IMR-90 (cell line): Measurements from ENCODE around the gene RLF. TPM values are rescaled to one million over a fixed set of nuclear protein-coding genes. Genes with fewer than 3 reads are reported as not detected.

Source experiments
- ATAC-seq: fragments of 200-7000 bp; cut with Tn5 transposase; 2 replicates; pipeline ENCODE4 v1.9.1; 2020; ENCODE audit warnings: low read depth, mild to moderate bottlenecking, moderate library complexity
- BruUV-seq: library from RNA; stranded (reverse); fragments of 400-500 nt; replicated peaks from 2 replicates; lab custom pipeline; 2021; lab: Mats Ljungman, UMichigan
- CTCF ChIA-PET: fragments of 300-600 bp; formaldehyde crosslinking; extraction: SDS; loops from one replicate; lab custom pipeline; 2021; ENCODE audit warnings: antibody characterized with exemption; lab: Yijun Ruan, JAX
- POLR2A ChIA-PET: fragments of 300-600 bp; sonication (Branson Sonifier 250); formaldehyde crosslinking; loops from one replicate; lab custom pipeline; 2022; ENCODE audit warnings: antibody characterized with exemption; ENCODE audit not compliant: unreplicated experiment; lab: Charles Lee
- DNase-seq: peaks from one replicate; pipeline ENCODE4 v3.0.0; 2013
- H2AFZ ChIP-seq: replicated peaks from 2 replicates; pipeline ENCODE3; 2013; ENCODE audit warnings: low read length, mild to moderate bottlenecking; ENCODE audit not compliant: poor library complexity
- H2AK5ac ChIP-seq: 2 replicates; pipeline ENCODE4 v1.6.1; 2013; ENCODE audit warnings: low read depth, low read length, inconsistent platforms
- H2AK9ac ChIP-seq: replicated peaks from 2 replicates; pipeline ENCODE3; 2013; ENCODE audit warnings: mild to moderate bottlenecking, low read depth, low read length, moderate library complexity; ENCODE audit not compliant: poor library complexity
- H2BK120ac ChIP-seq: 2 replicates; pipeline ENCODE4 v1.6.1; 2013; ENCODE audit warnings: low read depth, low read length, inconsistent platforms
- H2BK15ac ChIP-seq: 3 replicates; pipeline ENCODE4 v1.6.1; 2013; ENCODE audit warnings: low read depth, low read length, inconsistent platforms
- H2BK20ac ChIP-seq: 2 replicates; pipeline ENCODE4 v1.6.1; 2013; ENCODE audit warnings: low read depth, mild to moderate bottlenecking, inconsistent platforms, low read length, moderate library complexity
- H2BK5ac ChIP-seq: 2 replicates; pipeline ENCODE4 v1.6.1; 2013; ENCODE audit warnings: mild to moderate bottlenecking, low read depth, low read length, inconsistent platforms; ENCODE audit not compliant: poor library complexity, severe bottlenecking
- H3K14ac ChIP-seq: replicated peaks from 2 replicates; pipeline ENCODE4 v1.6.1; 2013; ENCODE audit warnings: low read depth, low read length, inconsistent platforms
- H3K18ac ChIP-seq: 2 replicates; pipeline ENCODE4 v1.6.1; 2013; ENCODE audit warnings: low read depth, low read length, control low read depth
- H3K23ac ChIP-seq: 2 replicates; pipeline ENCODE4 v1.6.1; 2013; ENCODE audit warnings: low read depth, low read length, inconsistent platforms
- H3K27ac ChIP-seq: 2 replicates; pipeline ENCODE4 v1.5.1; 2013; ENCODE audit warnings: mild to moderate bottlenecking, control low read depth, low read length; ENCODE audit not compliant: insufficient read depth
- H3K27me3 ChIP-seq: 2 replicates; pipeline ENCODE4 v1.6.1; 2013; ENCODE audit warnings: low read length; ENCODE audit not compliant: control insufficient read depth, insufficient read depth
- H3K36me3 ChIP-seq: 2 replicates; pipeline ENCODE4 v1.6.1; 2013; ENCODE audit warnings: low read length, mixed read lengths; ENCODE audit not compliant: control insufficient read depth, insufficient read depth
- H3K4ac ChIP-seq: 2 replicates; pipeline ENCODE4 v1.6.1; 2013; ENCODE audit warnings: low read depth, low read length, inconsistent platforms
- H3K4me1 ChIP-seq: 2 replicates; pipeline ENCODE4 v1.6.1; 2013; ENCODE audit warnings: low read length, mixed read lengths; ENCODE audit not compliant: control insufficient read depth, insufficient read depth
- H3K4me2 ChIP-seq: 2 replicates; pipeline ENCODE4 v1.6.1; 2013; ENCODE audit warnings: low read depth, mild to moderate bottlenecking, control low read depth, low read length, moderate library complexity
- H3K4me3 ChIP-seq: 2 replicates; pipeline ENCODE4 v1.5.1; 2013; ENCODE audit warnings: low read depth, mild to moderate bottlenecking, control low read depth, low read length, moderate library complexity; ENCODE audit not compliant: insufficient read depth
- H3K56ac ChIP-seq: 2 replicates; pipeline ENCODE4 v1.6.1; 2013; ENCODE audit warnings: low read length, inconsistent platforms; ENCODE audit not compliant: insufficient read depth; ENCODE audit errors: extremely low read depth
- H3K79me1 ChIP-seq, 2 experiments: 2 replicates each; pipeline ENCODE4 v1.6.1; 2013; ENCODE audit warnings: low read length in 2 of 2, inconsistent platforms in 1 of 2, low read depth in 1 of 2
- H3K9ac ChIP-seq: 2 replicates; pipeline ENCODE4 v1.6.1; 2013; ENCODE audit warnings: low read depth, low read length, control low read depth
- H3K9me1 ChIP-seq: 2 replicates; pipeline ENCODE4 v1.6.1; 2013; ENCODE audit warnings: low read length, inconsistent platforms; ENCODE audit not compliant: insufficient read depth
- H3K9me3 ChIP-seq: 2 replicates; pipeline ENCODE4 v1.6.1; 2013; ENCODE audit warnings: low read length; ENCODE audit not compliant: control insufficient read depth, insufficient read depth
- H4K20me1 ChIP-seq: 2 replicates; pipeline ENCODE4 v1.6.1; 2013; ENCODE audit warnings: low read length, inconsistent platforms; ENCODE audit not compliant: insufficient read depth
- H4K5ac ChIP-seq: 2 replicates; pipeline ENCODE4 v1.6.1; 2013; ENCODE audit warnings: mild to moderate bottlenecking, low read depth, low read length, control low read depth
- H4K8ac ChIP-seq, 2 experiments: 2 replicates each; pipeline ENCODE4 v1.6.1; 2013; ENCODE audit warnings: low read depth in 2 of 2, low read length in 2 of 2, control low read depth in 1 of 2, inconsistent platforms in 1 of 2
- H4K91ac ChIP-seq: 2 replicates; pipeline ENCODE4 v1.6.1; 2013; ENCODE audit warnings: low read depth, low read length, inconsistent platforms; ENCODE audit not compliant: insufficient read depth
- CEBPB ChIP-seq: IDR thresholded peaks from 2 replicates; pipeline ENCODE4 v1.6.1; 2012; ENCODE audit warnings: low read depth, low read length, improper control_type of control experiment
- CHD1 ChIP-seq: IDR thresholded peaks from 2 replicates; pipeline ENCODE4 v1.6.1; 2012; ENCODE audit warnings: low read depth, low read length, improper control_type of control experiment
- MAFK ChIP-seq: IDR thresholded peaks from 2 replicates; pipeline ENCODE4 v1.6.1; 2012; ENCODE audit warnings: low read depth, low read length, improper control_type of control experiment
- MAZ ChIP-seq: IDR thresholded peaks from 2 replicates; pipeline ENCODE4 v1.6.1; 2012; ENCODE audit warnings: low read depth, mild to moderate bottlenecking, low read length, improper control_type of control experiment, moderate library complexity, borderline replicate concordance
- MXI1 ChIP-seq: IDR thresholded peaks from 2 replicates; pipeline ENCODE4 v1.6.1; 2012; ENCODE audit warnings: low read depth, mild to moderate bottlenecking, low read length, moderate library complexity, borderline replicate concordance
- RAD21 ChIP-seq: IDR thresholded peaks from 2 replicates; pipeline ENCODE4 v1.6.1; 2012; ENCODE audit warnings: low read length, improper control_type of control experiment
- SMC3 ChIP-seq: fragments of 150-350 bp; IDR thresholded peaks from 2 replicates; pipeline ENCODE4 v1.6.1; 2016; ENCODE audit warnings: low read depth, mild to moderate bottlenecking, antibody characterized with exemption, low read length, moderate library complexity
- WGBS, 2 experiments: methylation state at CpG; one replicate each; pipeline versions ENCODE4 v1.1.5 to v1.1.7; 2013; ENCODE audit warnings: missing lambda C conversion rate in 2 of 2; ENCODE audit not compliant: insufficient read length in 1 of 2; ENCODE audit errors: extremely low coverage in 2 of 2; 5-methylcytosine and 5-hydroxymethylcytosine counted together
- dilution Hi-C: fragments of 300-500 bp; cut with HindIII; formaldehyde crosslinking; loops from one replicate; pipeline ENCODE4 v1.14.3; 2018; ENCODE audit warnings: low sequenced_read_pairs; ENCODE audit not compliant: unreplicated experiment
- in situ Hi-C: fragments of 300-500 bp; cut with MboI; formaldehyde crosslinking; loops from 3 replicates; pipeline ENCODE4 v1.14.3; 2019; ENCODE audit warnings: low sequenced_read_pairs, inconsistent platforms, mixed read lengths
- intact Hi-C: fragments of 100-400 bp; cut with micrococcal nuclease; formaldehyde crosslinking; loops from 2 replicates; pipeline ENCODE4 v1.10.0; 2022
- polyA plus RNA-seq, 3 experiments: library from polyadenylated mRNA; depleted of rRNA; stranded (reverse); fragments of >200 nt; gene quantifications; 2 replicates each; pipeline ENCODE4 v1.2.3, GENCODE V29; 2012; ENCODE audit warnings: low replicate concordance in 1 of 3
- total RNA-seq: library from RNA; depleted of rRNA; stranded (reverse); fragments of >200 nt; gene quantifications from 2 replicates; pipeline ENCODE4 v1.2.3, GENCODE V29; 2012
- TF ChIP-seq, protein P1 (sequence below): fragments of 150-350 bp; IDR thresholded peaks from 2 replicates; pipeline ENCODE4 v1.6.1; 2016; ENCODE audit warnings: low read depth, mild to moderate bottlenecking, low read length, moderate library complexity, borderline replicate concordance
- TF ChIP-seq, protein P2 (sequence below): conservative IDR thresholded peaks from 2 replicates; pipeline ENCODE4 v1.5.1; 2012; ENCODE audit warnings: mild to moderate bottlenecking, low read depth, low read length, improper control_type of control experiment

Gene RLF
- total and polyA plus RNA-seq, 2 of the 4 experiments (the other 2 are of a cell fraction): 4.4 to 29.8 TPM

DNA sequence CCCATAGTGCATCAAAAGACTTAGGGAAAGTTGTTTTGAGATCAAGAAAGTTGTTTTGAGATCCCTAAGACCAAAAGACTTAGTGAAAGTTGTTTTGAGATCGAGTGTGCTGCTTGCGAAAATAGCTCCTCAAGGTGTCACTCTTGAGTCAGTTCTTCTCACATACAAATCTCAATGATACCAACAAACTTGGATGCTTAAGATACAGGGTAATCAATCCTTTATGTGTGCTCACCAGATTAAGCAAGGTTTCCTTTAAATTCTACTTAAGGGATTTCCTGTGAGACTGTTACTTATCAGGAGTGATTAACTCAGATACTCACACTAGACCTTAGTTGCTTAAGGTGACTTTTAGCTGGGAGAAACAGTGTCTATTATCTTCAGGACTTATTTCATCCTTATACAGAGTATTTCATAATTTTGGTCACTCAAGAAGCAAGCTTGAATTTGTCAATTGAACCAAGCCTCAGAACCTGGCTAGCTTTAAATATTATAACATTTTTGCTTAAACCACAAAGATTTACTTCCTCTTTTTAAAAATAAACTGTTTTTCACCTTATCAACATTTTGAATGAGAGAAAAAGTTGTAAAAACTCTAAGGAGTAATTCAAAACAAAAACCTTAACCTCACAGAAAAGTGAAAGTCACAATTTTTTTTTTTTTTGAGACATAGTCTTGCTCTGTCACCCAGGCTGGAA, 8.0 kb upstream of the RLF start:
- Histone ChIP-seq H2BK120ac (no peak overlapping the region), H2AK9ac (no peak overlapping the region), H3K79me1 (no peaks in the 10 kb centered on the region), H3K4me1 (no peaks in the 10 kb centered on the region), H4K91ac (no peak overlapping the region), H3K23ac (no peak overlapping the region), H2AFZ (no peak overlapping the region), H2BK15ac (no peak overlapping the region), H2AK5ac (no peak overlapping the region), H3K14ac (no peak overlapping the region), H2BK20ac (no peak overlapping the region), H4K8ac (no peak overlapping the region), H2BK5ac (no peak overlapping the region), H3K56ac (0 out of 2 replicates have a peak overlapping the region, but pooled peaks have one; percentile 14), H3K9me3 (no peaks in the 10 kb centered on the region), H3K27me3 (peaks cover 14% of the 10 kb centered on the region), H3K4me2 (peak overlapping the region; percentile 86; the same call in 1 of the 2 replicates), H3K36me3 (no peaks in the 10 kb centered on the region), H4K5ac (no peak overlapping the region), H3K4me3 (no peak overlapping the region), H3K27ac (no peak overlapping the region), H4K20me1 (no peaks in the 10 kb centered on the region), H3K18ac (no peak overlapping the region), H3K4ac (no peak overlapping the region), H3K9me1 (no peaks in the 10 kb centered on the region), H3K9ac (no peak overlapping the region; the same call in 1 of the 2 replicates)
- DNase-seq: peak; percentile 77
- TF ChIP-seq MAZ (no peak), RAD21 (peak; percentile 74), SMC3 (peak; percentile 77), CHD1 (no peak), MXI1 (no peak), CEBPB (no peak), MAFK (no peak)
- TF ChIP-seq, protein P1, sequence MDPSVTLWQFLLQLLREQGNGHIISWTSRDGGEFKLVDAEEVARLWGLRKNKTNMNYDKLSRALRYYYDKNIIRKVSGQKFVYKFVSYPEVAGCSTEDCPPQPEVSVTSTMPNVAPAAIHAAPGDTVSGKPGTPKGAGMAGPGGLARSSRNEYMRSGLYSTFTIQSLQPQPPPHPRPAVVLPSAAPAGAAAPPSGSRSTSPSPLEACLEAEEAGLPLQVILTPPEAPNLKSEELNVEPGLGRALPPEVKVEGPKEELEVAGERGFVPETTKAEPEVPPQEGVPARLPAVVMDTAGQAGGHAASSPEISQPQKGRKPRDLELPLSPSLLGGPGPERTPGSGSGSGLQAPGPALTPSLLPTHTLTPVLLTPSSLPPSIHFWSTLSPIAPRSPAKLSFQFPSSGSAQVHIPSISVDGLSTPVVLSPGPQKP: no peak
- TF ChIP-seq, protein P2, sequence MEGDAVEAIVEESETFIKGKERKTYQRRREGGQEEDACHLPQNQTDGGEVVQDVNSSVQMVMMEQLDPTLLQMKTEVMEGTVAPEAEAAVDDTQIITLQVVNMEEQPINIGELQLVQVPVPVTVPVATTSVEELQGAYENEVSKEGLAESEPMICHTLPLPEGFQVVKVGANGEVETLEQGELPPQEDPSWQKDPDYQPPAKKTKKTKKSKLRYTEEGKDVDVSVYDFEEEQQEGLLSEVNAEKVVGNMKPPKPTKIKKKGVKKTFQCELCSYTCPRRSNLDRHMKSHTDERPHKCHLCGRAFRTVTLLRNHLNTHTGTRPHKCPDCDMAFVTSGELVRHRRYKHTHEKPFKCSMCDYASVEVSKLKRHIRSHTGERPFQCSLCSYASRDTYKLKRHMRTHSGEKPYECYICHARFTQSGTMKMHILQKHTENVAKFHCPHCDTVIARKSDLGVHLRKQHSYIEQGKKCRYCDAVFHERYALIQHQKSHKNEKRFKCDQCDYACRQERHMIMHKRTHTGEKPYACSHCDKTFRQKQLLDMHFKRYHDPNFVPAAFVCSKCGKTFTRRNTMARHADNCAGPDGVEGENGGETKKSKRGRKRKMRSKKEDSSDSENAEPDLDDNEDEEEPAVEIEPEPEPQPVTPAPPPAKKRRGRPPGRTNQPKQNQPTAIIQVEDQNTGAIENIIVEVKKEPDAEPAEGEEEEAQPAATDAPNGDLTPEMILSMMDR: peak; percentile 81
- ATAC-seq: peak; percentile 85
- intact Hi-C loops: loop anchor here (1.0 to 2.0 kb wide), 2 partner anchors 185 to 252 kb away; no protein-coding TSS in a partner anchor
- in situ Hi-C loops: loop anchor here (5.0 kb wide), 2 partner anchors 184 to 254 kb away; no protein-coding TSS in a partner anchor
- ChIA-PET CTCF (interaction anchor here (0.5 to 5.1 kb wide), 26 partner anchors 9 to 824 kb away, joined by 3 to 47 read pairs (median 4); partner anchors contain the start of genes RLF and ZFP69B), POLR2A (interaction anchor here (1.4 kb wide), 1 partner anchor 185 kb away, joined by 4 read pairs; no protein-coding TSS in a partner anchor)
- WGBS, 2 experiments: no CpG with 5 or more reads among the region's 2 CpGs
- BruUV-seq: no TSS peak
- dilution Hi-C loops: no loop called here
